Stomach (tissue), 9 donors: ENCODE data around the gene CPA3. TPM values are rescaled to one million over a fixed set of nuclear protein-coding genes. Genes with fewer than 3 reads are reported as not detected.

Experiments
- DNase-seq, 2 donors: peaks; one replicate each; pipeline versions ENCODE4 v3.0.0 to v3.0.0-alpha.2; 2013 to 2019
- H3K27ac ChIP-seq, 5 donors: fragments of 200-600 bp in 4 of 5; sonication (generic) in 4 of 5; one replicate each; pipeline ENCODE4 v1.5.1; 2013 to 2019; ENCODE audit warnings: mild to moderate bottlenecking in 1 of 5, moderate library complexity in 1 of 5
- H3K27me3 ChIP-seq, 3 donors: fragments of 200-600 bp; sonication (generic); one replicate each; pipeline ENCODE4 v1.5.1; 2017 to 2019; ENCODE audit warnings: mixed run types in 1 of 3
- H3K36me3 ChIP-seq, 4 donors: fragments of 200-600 bp; sonication (generic); 1 replicate in 3 of 4; 2 replicates in 1 of 4; pipeline ENCODE4 v1.5.1; 2016 to 2019
- H3K4me1 ChIP-seq, 4 donors: fragments of 200-600 bp; sonication (generic); one replicate each; pipeline ENCODE4 v1.5.1; 2016 to 2019
- H3K4me3 ChIP-seq, 4 donors: fragments of 200-600 bp; sonication (generic) in 3 of 4; one replicate each; pipeline ENCODE4 v1.5.1; 2016 to 2019; ENCODE audit warnings: mild to moderate bottlenecking in 1 of 4
- H3K9me3 ChIP-seq, 4 donors: fragments of 200-600 bp; sonication (generic); one replicate each; pipeline ENCODE4 v1.5.1; 2016 to 2019
- EP300 ChIP-seq: sonication (generic); formaldehyde crosslinking; IDR thresholded peaks from one replicate; pipeline ENCODE4 v1.6.1; 2017; ENCODE audit warnings: antibody characterized with exemption
- POLR2A ChIP-seq, 4 donors: fragments of 450-650 bp; IDR thresholded peaks; one replicate each; pipeline ENCODE4 v1.6.1; 2016; ENCODE audit warnings: antibody characterized with exemption in 4 of 4, control low read depth in 2 of 4, mild to moderate bottlenecking in 1 of 4, moderate library complexity in 1 of 4
- POLR2AphosphoS5 ChIP-seq, 3 donors: sonication (generic); formaldehyde crosslinking; IDR thresholded peaks; one replicate each; pipeline ENCODE4 v1.6.1; 2016; ENCODE audit warnings: antibody characterized with exemption in 3 of 3
- WGBS, 5 donors: extraction: QIAGEN DNeasy Blood & Tissue Kit in 3 of 5; methylation state at CpG; one replicate each; pipeline versions ENCODE4 v1.1.5 to v1.1.7; 2013 to 2018; 5-methylcytosine and 5-hydroxymethylcytosine counted together
- intact Hi-C: fragments of 100-400 bp; cut with DNase I; formaldehyde crosslinking; loops from one replicate; pipeline ENCODE4 v1.15.1; 2023; ENCODE audit warnings: low total_unique reads
- polyA plus RNA-seq, 3 donors: library from polyadenylated mRNA; stranded (reverse); fragments of 200-250 nt; gene quantifications; one replicate each; pipeline ENCODE4 v1.2.3, GENCODE V29; 2013
- total RNA-seq, 5 donors: library from RNA; depleted of rRNA; stranded (reverse); fragments of >200 nt; gene quantifications; one replicate each; pipeline versions ENCODE4 v1.1.0 to v1.2.3, GENCODE V29; 2014 to 2016
- TF ChIP-seq, protein P1 (sequence below), 7 experiments: fragments of 450-650 bp in 4 of 7; fragments of 200-600 bp in 3 of 7; sonication (generic) in 3 of 7; IDR thresholded peaks; one replicate each; pipeline ENCODE4 v1.5.1; 2016 to 2019; ENCODE audit warnings: antibody characterized with exemption in 7 of 7, control low read depth in 2 of 7, mild to moderate bottlenecking in 1 of 7
- donor health status: healthy with polysubstance abuse.
- donor health status: Bipolar disorder and iron deficiency.
- donor health status: healthy.

The CPA3 gene
- total and polyA plus RNA-seq, 8 donors: 1.1 to 29.6 (median 19.8) TPM; not detected in 3

DNA sequence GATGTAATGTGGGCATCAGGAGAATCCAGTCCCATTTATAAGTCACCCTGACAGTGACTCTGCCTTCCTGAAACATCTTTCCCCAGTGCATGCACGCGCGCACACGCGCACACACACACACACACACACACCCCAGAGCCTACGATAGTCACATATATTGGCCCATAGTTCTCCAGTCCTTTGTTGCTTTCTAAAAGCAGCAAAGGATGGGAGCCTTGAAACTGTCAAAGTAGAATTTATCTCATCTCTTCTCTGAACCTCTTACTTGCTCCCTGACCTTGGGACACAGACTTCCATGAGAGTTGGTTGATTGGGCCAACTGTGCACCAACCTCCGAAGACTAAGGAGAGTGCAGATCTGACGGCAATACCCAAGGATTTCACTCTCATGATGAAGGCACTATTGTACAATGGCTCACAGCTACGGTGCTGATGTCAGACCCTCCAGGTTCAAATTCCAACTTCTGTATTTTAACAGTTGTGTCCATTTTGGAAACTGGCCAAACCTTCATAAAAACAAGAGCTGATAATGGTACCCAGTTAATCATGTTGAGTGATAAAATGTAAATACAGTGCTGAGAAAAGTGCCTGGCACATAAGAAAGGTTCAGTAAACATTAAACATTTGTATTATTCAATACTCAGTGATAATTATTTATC, 8.3 kb downstream of the CPA3 start:
- Histone ChIP-seq H3K36me3 (no peaks in the 10 kb centered on the region), H3K27me3 (no peaks in the 10 kb centered on the region), H3K4me1 (peaks cover 0 to 26% (median 12%) of the 10 kb centered on the region in 4 donors), H3K27ac (peak overlapping the region in 3 of 5 donors; percentile 30 to 72 (median 31)), H3K9me3 (no peaks in the 10 kb centered on the region), H3K4me3 (no peak overlapping the region)
- intact Hi-C loops: no loop called here
- peak; percentile 37 to 81 for DNase-seq
- 59 to 75% (median 66%) methylated on average over 9 of the region's 9 CpGs for WGBS, 5 donors
- TF ChIP-seq POLR2A (IDR thresholded peaks at IDR 0.05): no peak
- TF ChIP-seq, protein P1, sequence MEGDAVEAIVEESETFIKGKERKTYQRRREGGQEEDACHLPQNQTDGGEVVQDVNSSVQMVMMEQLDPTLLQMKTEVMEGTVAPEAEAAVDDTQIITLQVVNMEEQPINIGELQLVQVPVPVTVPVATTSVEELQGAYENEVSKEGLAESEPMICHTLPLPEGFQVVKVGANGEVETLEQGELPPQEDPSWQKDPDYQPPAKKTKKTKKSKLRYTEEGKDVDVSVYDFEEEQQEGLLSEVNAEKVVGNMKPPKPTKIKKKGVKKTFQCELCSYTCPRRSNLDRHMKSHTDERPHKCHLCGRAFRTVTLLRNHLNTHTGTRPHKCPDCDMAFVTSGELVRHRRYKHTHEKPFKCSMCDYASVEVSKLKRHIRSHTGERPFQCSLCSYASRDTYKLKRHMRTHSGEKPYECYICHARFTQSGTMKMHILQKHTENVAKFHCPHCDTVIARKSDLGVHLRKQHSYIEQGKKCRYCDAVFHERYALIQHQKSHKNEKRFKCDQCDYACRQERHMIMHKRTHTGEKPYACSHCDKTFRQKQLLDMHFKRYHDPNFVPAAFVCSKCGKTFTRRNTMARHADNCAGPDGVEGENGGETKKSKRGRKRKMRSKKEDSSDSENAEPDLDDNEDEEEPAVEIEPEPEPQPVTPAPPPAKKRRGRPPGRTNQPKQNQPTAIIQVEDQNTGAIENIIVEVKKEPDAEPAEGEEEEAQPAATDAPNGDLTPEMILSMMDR (IDR thresholded peaks at IDR 0.05): no peak
- peak in 2 of 3 donors; percentile 4 to 33 for TF ChIP-seq POLR2AphosphoS5 (IDR thresholded peaks at IDR 0.05)
- TF ChIP-seq EP300: no peak

DNA sequence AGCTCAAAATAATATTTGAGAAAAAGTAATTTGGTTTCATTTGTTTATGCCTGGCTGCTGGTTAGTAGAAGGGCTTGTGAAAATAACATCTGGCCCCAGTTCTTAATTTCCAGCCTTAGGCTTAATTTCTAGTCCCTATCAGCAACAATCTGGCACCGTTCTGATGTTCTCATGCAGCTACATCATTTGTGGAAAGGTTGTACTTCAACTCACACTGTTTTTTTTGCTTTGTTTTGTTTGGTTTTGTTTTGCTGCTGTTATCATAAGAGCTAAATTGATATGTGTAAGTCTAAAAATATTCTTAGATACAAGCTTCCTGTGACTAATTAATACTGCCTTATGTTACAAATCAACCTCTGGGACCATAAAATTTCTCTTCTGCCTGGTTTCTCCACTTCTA, 8.9 kb downstream of the CPA3 start:
- peak in 1 of 2 donors; percentile 35 for DNase-seq
- TF ChIP-seq POLR2A (IDR thresholded peaks at IDR 0.05): no peak
- TF ChIP-seq EP300: no peak
- no peak for TF ChIP-seq POLR2AphosphoS5 (IDR thresholded peaks at IDR 0.05)
- TF ChIP-seq, protein P1 (IDR thresholded peaks at IDR 0.05): no peak
- intact Hi-C loops: no loop called here

DNA sequence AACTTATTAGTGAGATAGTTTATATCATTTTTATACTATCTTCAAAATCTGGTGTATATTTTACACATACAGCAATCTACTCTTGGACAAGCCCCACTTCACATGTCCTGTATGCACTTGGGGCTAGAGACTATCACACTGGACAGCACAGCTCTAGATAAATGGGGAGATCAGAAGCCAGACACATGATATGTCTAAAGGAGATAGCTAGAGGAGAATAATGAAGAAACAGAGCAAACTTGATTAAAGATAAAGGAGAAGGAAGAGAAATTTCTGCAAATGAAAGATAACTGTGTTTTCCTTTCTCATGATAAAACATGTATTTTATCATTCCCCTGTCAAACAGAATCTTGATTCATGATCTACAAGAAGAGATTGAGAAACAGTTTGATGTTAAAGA, 13.0 kb downstream of the CPA3 start:
- Histone ChIP-seq H3K4me3 (no peak overlapping the region), H3K4me1 (peaks cover 0 to 31% (median 14%) of the 10 kb centered on the region in 4 donors), H3K36me3 (no peaks in the 10 kb centered on the region), H3K27ac (no peak overlapping the region), H3K27me3 (no peaks in the 10 kb centered on the region), H3K9me3 (no peaks in the 10 kb centered on the region)
- intact Hi-C loops: no loop called here
- TF ChIP-seq, protein P1 (IDR thresholded peaks at IDR 0.05): no peak
- TF ChIP-seq POLR2AphosphoS5 (IDR thresholded peaks at IDR 0.05) (no peak), POLR2A (IDR thresholded peaks at IDR 0.05) (no peak), EP300 (no peak)
- DNase-seq: no peak

More for the DNA sequence above, 8.9 kb downstream of the CPA3 start:
- H3K36me3 ChIP-seq: no peaks in the 10 kb centered on the region
- peak overlapping the region in 4 of 5 donors; percentile 30 to 56 (median 36) for H3K27ac ChIP-seq
- 14 to 22% (median 19%) methylated on average over 1 of the region's 1 CpG for WGBS, 5 donors
- peaks cover 0 to 26% (median 12%) of the 10 kb centered on the region in 4 donors for H3K4me1 ChIP-seq
- H3K4me3 ChIP-seq: no peak overlapping the region
- H3K27me3 ChIP-seq: no peaks in the 10 kb centered on the region
- no peaks in the 10 kb centered on the region for H3K9me3 ChIP-seq

DNA sequence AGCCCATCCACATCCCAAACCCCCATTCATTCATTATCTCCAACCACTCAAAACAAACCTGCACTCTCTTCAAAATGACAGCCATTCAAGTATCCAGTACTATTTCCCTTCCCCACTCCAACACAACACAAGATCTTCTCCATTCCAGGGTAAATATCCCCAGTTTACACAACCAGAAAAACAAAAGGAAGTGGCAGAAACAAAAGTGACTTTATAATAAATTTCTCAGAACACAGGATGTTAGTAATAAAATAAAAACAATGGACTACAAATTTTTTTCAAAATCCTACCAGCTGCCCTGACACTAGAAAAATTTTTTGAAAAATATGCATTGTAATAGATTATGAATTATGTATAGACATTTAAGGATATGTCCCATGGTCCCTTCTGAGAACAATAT, 14.2 kb downstream of the CPA3 start:
- TF ChIP-seq, protein P1 (IDR thresholded peaks at IDR 0.05): no peak
- no peak for TF ChIP-seq EP300
- TF ChIP-seq POLR2A (IDR thresholded peaks at IDR 0.05): no peak
- TF ChIP-seq POLR2AphosphoS5 (IDR thresholded peaks at IDR 0.05): no peak
- no peaks in the 10 kb centered on the region for H3K9me3 ChIP-seq
- intact Hi-C loops: no loop called here

More for the DNA sequence above, 14.2 kb downstream of the CPA3 start:
- DNase-seq: no peak
- peaks cover 0 to 25% (median 12%) of the 10 kb centered on the region in 4 donors for H3K4me1 ChIP-seq
- H3K27ac ChIP-seq: no peak overlapping the region
- H3K27me3 ChIP-seq: no peaks in the 10 kb centered on the region
- H3K36me3 ChIP-seq: no peaks in the 10 kb centered on the region
- no peak overlapping the region for H3K4me3 ChIP-seq
